Transverse colon (tissue), 4 donors: ENCODE measurements around the gene PITPNM2.

Source experiments
- CTCF ChIP-seq, 5 experiments: fragments of 200-600 bp in 3 of 5; fragments of 450-650 bp in 2 of 5; sonication (generic) in 3 of 5; IDR thresholded peaks; 1 replicate in 2 of 5; 2 replicates in 3 of 5; pipeline ENCODE4 v1.5.1; 2016 to 2017; ENCODE audit warnings: antibody characterized with exemption in 5 of 5, inconsistent platforms in 3 of 5, mild to moderate bottlenecking in 2 of 5, moderate library complexity in 1 of 5
- EP300 ChIP-seq: sonication (generic); formaldehyde crosslinking; IDR thresholded peaks from one replicate; pipeline ENCODE4 v1.6.1; 2017; ENCODE audit warnings: antibody characterized with exemption, low read depth
- POLR2A ChIP-seq: fragments of 450-650 bp; IDR thresholded peaks from one replicate; pipeline ENCODE4 v1.6.1; 2016; ENCODE audit warnings: antibody characterized with exemption, mild to moderate bottlenecking, moderate library complexity
- POLR2AphosphoS5 ChIP-seq, 3 donors: sonication (generic); formaldehyde crosslinking; IDR thresholded peaks; one replicate each; pipeline ENCODE4 v1.6.1; 2016; ENCODE audit warnings: antibody characterized with exemption in 3 of 3

GRCh38 chr12:123134826-123135225 lies 16.1 kb downstream of the PITPNM2 start:
- TF ChIP-seq POLR2A (no peak), CTCF (IDR thresholded peaks at IDR 0.05) (no peak), POLR2AphosphoS5 (IDR thresholded peaks at IDR 0.05) (no peak), EP300 (no peak)
